Measurements from ENCODE around the gene TCF19.
"Not testable (repeated sequence)": the region's sequence is repeated elsewhere in the genome, so short reads cannot be mapped to it uniquely, and the experiment has no call there.

DNA sequence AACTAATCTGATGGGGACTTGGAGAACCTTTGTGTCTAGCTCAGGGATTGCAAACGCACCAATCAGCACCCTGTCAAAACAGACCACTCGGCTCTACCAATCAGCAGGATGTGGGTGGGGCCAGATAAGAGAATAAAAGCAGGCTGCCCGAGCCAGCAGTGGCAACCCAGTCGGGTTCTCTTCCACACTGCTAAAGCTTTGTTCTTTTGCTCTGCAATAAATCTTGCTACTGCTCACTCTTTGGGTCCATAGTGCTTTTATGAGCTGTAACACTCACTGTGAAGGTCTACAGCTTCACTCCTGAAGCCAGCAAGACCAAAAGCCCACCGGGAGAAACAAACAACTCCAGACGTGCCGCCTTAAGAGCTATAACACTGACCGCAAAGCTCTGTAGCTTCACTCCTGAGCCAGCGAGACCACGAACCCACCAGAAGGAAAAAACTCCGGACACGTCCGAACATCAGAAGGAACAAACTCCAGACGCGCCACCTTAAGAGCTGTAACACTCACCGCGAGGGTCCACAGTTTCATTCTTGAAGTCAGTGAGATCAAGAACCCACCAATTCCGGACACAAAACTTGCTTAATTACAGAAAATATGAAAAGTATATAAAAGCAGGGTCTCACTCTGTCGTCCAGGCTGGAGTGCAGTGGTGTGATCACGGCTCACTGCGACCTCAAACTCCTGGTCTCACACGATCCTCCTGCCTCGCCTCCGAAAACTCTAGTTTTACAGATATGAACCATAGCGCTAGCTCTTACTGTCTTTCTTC, 38.0 kb downstream of the TCF19 start:
- TF ChIP-seq, protein P1, sequence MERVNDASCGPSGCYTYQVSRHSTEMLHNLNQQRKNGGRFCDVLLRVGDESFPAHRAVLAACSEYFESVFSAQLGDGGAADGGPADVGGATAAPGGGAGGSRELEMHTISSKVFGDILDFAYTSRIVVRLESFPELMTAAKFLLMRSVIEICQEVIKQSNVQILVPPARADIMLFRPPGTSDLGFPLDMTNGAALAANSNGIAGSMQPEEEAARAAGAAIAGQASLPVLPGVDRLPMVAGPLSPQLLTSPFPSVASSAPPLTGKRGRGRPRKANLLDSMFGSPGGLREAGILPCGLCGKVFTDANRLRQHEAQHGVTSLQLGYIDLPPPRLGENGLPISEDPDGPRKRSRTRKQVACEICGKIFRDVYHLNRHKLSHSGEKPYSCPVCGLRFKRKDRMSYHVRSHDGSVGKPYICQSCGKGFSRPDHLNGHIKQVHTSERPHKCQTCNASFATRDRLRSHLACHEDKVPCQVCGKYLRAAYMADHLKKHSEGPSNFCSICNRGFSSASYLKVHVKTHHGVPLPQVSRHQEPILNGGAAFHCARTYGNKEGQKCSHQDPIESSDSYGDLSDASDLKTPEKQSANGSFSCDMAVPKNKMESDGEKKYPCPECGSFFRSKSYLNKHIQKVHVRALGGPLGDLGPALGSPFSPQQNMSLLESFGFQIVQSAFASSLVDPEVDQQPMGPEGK (CRISPR knock-in tag; IDR thresholded peaks at IDR 0.05; ENCODE audit: borderline replicate concordance): not testable (repeated sequence)
- TF ChIP-seq ZNF565 (CRISPR knock-in tag; conservative IDR thresholded peaks at IDR 0.05; ENCODE audit: low read depth); ZC3H10 (CRISPR knock-in tag; IDR thresholded peaks at IDR 0.05); CSDC2 (CRISPR knock-in tag; IDR thresholded peaks at IDR 0.05); SNAI2 (CRISPR knock-in tag; IDR thresholded peaks at IDR 0.05); TCF4 (CRISPR knock-in tag; IDR thresholded peaks at IDR 0.05; ENCODE audit: borderline replicate concordance); PPARA (CRISPR knock-in tag; IDR thresholded peaks at IDR 0.05; ENCODE audit: borderline replicate concordance): not testable (repeated sequence)
- TF ChIP-seq, protein P2, sequence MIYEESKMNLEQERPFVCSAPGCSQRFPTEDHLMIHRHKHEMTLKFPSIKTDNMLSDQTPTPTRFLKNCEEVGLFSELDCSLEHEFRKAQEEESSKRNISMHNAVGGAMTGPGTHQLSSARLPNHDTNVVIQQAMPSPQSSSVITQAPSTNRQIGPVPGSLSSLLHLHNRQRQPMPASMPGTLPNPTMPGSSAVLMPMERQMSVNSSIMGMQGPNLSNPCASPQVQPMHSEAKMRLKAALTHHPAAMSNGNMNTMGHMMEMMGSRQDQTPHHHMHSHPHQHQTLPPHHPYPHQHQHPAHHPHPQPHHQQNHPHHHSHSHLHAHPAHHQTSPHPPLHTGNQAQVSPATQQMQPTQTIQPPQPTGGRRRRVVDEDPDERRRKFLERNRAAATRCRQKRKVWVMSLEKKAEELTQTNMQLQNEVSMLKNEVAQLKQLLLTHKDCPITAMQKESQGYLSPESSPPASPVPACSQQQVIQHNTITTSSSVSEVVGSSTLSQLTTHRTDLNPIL (CRISPR knock-in tag; IDR thresholded peaks at IDR 0.05; ENCODE audit: low read depth): not testable (repeated sequence)
- TF ChIP-seq, protein P3, sequence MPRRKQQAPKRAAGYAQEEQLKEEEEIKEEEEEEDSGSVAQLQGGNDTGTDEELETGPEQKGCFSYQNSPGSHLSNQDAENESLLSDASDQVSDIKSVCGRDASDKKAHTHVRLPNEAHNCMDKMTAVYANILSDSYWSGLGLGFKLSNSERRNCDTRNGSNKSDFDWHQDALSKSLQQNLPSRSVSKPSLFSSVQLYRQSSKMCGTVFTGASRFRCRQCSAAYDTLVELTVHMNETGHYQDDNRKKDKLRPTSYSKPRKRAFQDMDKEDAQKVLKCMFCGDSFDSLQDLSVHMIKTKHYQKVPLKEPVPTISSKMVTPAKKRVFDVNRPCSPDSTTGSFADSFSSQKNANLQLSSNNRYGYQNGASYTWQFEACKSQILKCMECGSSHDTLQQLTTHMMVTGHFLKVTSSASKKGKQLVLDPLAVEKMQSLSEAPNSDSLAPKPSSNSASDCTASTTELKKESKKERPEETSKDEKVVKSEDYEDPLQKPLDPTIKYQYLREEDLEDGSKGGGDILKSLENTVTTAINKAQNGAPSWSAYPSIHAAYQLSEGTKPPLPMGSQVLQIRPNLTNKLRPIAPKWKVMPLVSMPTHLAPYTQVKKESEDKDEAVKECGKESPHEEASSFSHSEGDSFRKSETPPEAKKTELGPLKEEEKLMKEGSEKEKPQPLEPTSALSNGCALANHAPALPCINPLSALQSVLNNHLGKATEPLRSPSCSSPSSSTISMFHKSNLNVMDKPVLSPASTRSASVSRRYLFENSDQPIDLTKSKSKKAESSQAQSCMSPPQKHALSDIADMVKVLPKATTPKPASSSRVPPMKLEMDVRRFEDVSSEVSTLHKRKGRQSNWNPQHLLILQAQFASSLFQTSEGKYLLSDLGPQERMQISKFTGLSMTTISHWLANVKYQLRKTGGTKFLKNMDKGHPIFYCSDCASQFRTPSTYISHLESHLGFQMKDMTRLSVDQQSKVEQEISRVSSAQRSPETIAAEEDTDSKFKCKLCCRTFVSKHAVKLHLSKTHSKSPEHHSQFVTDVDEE (CRISPR knock-in tag; IDR thresholded peaks at IDR 0.05): not testable (repeated sequence)

All from SK-N-SH treated with all-trans-retinoic acid at 6 μM for 48 hours (cell line).